ENCODE data around the gene PIMREG.
A peak's percentile ranks its signal among the peaks of the same experiment; 100 is the strongest.

PIMREG gene

DNA sequence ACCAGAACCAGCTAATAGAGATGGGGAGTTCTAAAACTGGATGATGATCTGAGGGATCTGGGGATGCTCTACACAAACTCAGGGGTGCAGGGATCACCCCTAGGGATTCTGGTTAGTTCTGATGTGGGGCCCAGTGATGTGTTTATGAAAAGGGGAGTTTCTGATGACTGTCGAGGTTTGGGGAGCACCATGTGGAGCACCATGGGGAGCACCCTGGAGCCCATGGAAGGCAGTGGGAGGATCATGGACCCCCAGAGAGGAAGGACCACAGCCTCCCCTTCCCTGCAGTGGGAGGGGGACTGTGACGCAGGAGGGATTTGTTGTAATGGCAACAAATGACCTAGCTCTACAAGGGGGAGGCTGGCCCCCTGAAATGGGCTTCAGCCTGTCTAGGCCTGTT, 18.4 kb downstream of the PIMREG start:
- DNase-seq = no peak

DNA sequence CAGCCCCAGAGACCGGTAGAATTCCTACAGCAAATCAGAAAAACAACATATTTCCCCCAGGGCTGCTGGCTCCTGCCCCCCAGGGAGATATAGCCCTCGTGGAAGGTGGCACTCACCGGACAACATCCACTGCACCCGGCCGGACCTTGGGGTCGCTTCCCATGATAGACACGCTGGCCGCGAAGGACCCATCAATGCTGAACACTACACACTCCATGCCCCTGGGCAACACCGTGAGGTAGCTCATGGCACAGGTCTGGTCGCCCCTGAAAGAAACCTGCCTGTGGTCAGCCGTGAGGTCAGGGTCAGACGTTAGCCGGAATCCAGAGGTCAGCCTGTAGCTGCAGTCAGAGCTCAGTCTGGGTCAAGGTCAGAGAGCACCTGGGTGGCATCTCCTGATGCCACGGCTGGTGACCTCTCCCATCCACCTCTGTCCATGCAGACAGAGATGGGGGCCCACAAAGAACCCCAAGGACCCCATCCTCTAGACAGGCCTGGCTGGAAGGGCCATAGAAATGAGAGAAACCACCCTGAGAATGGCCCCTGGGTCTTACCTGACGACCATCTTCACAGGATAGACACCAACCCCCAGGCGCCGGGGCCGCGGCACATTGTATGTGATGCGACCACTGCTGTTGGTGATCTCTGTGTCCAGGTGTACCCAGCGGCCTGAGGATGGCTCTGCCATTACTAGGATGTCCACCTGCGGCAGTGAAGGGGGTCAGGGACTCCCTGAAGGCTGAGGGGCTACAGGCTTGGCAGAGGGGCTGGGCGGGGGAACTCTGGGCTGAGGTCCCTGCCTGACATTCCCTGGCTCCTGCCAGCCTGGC, 19.6 kb downstream of the PIMREG start:
- no peak for DNase-seq

DNA sequence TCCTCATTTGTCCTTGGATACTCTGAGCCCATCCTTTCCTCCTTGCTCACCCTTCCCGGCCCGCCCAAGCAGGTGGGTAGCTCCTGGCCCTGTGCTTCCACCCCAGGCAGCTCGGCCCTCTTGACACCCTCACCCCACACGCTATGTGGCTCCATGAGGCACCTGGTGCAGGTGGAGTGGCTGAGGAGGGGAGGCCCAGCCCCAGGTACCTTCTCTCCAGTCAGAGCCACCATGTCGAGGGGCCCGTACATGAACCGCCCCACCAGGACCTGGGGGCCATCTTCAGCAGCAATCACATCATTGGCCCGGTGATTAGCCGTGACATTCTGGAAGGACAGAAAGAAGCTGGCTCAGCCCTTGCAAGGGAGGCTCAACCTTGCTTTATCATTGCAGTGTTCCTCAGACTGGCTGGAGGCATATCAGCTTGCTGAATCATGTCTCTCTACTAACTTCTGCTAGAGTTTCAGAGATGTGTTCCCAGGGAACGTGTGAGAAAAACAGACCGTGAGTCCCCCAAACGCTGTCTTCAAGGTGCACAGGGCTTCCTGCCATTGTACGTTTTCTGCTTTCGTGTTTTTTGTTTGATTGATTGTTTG, 20.3 kb downstream of the PIMREG start:
- DNase-seq = no peak

DNA sequence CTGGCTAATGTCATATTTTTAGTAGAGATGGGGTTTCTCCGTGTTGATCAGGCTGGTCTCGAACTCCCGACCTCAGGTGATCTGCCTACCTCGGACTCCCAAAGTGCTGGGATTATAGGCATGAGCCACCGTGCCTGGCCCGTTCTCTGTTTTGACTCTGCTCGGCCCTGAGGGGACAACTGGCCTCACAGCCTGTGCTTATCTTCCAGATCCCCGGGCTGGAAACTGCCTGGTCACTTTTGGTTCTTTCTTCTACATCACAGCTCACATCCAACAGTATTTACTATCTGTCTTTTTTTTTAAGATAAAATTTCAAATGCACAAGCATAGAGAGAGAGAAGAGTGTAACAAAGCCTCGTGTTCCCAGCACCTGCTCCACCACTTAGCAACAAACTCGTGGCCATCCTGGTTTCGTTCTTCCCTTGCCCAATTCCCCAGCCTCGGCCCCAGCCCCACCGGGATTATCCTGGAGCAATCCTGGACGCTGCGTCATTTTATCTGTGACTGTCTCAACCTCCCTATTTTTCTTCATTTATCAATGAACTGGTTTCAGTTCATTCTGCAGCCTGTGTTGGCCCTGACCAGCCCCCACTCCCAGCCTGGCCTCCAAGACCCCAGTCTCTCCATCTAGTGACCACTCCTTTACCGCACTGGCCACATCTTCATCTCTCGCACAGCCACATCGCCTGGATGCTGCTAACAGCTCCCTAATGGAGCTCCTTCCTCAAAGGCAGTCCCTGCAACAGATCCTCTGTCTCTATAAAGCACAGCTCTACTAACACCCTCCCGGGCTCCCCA, 21.1 kb downstream of the PIMREG start:
- no peak for DNase-seq

DNA sequence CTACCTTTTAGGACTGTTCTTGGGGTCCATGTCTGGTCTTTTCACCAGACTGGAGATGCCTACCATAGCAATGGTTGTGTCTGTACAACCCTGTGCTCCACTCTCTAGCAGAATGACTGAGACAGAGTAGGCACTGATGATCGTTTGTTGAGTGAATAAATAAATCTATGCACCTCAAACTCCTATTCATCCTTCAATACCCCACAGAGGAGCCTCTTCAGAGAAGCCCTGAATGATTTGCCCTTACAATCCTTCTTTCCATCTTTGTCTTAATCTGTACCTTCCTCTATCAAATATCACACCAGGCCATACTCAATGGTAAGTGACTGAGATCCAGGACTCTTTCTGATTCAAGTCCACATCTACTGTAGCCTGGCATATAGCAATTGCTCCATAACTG, 23.3 kb downstream of the PIMREG start:
- no peak for DNase-seq

DNA sequence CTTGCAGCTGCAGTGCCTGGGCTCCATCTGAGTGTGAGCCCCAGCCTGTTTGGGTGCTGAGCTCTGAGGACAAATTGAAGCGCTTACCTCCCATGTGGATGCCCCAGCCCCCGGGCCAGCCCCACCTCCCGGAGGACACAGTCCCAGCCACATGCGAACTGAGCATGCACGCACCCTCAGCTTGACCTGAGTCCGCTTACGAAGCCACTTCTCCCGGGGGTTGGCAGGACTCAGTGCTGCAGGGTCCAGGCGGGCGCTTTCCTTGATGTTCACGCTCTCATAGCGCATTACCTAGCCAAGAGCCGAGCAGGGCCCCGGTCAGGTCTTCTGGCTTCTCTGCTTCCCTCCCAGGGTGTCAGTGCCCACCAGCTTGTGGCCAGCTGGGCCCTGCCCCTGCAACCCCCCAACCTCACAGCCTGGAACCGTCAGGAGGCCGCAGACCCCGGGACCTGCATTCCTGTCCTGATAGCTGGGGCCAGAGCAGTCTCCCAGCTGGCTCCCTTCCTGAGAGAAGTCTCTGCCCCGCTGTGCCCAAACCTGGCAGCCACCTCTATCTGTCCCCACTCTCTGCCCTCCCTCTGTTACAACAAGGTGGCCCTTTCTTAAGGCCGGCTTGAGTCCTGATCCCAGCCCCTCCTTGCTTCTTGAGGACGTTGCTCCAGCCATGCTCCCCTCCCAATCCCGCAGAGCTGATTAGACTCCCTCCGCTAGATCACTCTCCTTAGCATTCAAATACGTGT, 24.0 kb downstream of the PIMREG start:
- no peak for DNase-seq

DNA sequence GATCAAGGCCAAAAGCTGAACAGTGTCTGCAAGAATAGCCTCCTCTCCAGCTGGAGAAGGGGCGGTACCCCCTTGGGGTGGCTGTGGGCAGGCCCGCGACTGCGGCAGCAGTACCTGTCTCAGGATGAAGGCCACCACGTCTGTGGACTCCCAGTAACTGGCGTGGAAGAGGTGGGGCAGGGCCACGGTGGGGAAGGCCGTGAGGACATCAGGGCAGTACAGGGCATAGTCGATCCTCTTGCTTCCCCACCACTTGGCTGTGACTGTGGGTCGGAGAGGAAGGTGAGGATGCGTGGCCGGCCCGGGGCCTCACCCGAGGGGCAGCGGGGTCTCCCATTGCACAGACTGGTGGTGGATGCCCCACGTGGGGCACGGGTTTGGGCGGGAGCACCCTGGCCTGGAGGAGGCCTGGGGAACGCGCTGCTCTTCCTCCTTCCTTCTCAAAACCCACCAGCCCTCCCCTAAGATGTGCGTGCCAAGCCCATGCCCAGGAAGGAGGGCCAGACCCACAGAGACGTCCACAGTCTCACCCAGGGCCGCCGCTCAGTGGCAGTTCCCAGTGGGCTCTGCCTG, 26.0 kb downstream of the PIMREG start:
- DNase-seq = no peak

DNA sequence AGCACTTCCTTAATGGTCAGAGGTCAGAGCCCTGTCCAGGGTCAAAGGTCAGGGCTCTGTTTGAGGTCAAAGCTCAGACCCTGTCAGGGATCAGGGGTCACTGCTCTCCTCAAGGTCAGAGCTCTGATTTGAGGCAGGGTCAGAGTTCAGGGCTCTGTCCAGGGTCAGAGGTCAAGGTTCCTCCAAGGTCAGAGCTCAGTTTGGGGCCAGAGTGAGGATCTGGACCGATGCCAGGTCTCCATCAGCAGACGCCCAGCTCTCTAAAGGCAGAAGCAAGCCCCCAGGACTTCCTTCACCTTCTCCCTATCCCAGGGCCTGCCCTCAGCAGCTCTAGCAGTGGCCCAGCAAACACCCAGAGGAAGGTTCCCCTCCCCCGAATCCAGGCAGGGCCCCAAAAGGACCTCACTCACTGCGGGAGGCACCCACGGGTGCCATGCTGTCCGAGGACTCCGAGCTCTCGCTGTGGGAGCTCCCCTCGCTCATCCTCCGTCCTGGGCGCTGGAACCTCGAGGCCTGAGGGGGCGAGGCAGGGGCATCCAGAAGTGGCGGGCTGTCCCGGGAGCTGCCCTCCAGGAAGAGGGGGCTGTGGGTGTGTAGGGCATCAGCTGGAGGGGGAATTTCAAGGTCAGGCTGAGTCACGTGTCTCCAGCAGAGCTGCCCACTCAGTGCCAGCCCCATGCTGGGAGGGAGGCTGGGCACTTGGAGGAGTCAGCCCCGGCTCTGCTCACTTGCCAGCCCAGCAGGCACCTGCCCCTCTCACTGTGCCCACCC, 26.7 kb downstream of the PIMREG start:
- no peak for DNase-seq

DNA sequence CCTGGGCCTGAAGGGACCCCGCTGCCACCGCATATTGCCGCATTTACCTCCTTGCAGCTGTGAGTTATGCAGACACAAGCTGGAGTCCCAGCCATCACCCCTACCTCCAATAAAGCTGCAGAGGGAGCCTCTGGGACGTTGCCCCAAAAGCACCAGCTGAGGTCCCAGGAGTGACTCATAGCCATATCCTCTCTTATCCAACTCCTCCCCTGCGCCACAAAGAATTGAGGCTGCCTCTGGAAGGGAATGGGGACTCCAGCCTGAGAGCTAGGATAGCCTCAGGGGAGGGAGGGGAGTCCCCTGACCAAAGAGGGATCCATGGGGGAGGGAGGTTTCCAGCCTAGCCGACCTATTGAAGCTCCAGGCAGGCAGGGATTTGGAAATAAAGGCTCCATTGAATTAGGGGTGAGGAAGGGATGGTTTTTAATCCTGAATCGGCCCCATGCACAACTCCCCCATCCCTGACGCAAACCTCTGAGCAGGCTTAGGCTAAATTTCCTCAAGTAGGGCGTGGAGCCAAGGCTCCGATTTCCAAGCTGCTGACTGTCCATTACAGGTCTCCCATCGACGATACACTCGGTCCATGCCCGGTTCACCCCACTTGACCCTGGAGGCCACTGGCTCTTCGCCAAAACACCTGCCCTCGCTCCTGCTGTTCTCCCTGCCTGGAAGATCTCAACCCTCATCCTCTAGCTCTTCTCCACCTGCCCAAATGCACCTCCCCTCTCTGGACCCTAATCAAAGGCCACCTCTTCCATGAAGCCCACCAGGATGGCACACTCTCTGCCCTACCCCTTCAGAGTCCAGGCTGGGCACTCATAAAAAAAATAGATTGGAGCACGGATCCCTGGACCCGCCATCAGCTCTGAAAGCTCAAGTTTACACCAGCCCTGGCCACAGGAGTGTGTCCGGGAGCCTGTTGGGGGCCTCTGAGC, 27.5 kb downstream of the PIMREG start:
- DNase-seq = peak; percentile 55

DNA sequence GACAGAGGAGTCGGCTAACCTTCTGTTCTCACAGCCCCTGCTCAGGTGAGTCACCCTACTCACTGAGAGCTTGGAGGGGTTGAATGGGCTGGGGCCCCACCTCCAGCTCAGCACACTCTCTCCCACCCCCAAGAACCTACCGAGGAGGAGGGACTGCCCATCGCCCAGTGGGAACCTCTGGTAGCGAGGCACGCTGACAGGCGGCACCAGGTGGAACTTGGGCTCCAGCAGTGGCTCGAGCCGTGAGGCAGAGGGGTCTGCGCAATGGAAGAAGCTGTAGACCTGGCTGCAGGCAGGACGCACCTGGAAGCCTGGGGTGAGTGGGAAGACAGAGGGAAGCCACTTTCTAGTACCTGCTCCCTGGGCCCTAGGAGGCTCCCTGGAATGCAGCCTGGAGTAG, 28.3 kb downstream of the PIMREG start:
- no peak for DNase-seq

DNA sequence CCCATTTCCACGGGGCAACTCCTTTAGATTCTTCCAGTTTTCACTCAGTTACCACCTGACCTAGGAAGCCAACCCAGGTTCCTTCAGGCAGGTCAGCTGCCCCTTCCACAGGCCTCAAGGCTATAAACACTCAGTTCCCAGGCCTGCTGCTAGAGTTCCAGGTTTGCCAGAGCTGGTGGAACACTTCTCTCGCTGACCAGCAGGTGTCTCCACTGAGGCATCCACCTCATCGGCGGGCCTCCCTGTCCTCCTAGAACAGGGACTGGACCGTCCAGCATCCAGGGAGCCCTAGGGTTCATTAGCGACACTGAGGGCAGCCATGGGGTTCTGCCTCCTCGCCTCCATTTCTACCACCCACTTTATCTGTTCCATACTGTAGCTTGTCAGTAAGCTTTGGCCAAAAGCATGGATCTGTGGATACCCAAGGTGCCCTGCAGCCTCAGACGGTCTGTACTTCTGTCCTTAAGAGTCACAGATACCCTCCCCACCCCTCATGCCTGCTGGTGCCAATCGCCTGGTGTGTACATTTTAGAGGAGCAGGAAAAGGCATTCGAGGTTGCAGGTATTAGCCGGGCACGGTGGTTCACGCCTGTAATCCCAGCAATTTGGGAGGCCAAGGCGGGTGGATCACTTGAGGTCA, 29.0 kb downstream of the PIMREG start:
- peak; percentile 62 for DNase-seq

DNA sequence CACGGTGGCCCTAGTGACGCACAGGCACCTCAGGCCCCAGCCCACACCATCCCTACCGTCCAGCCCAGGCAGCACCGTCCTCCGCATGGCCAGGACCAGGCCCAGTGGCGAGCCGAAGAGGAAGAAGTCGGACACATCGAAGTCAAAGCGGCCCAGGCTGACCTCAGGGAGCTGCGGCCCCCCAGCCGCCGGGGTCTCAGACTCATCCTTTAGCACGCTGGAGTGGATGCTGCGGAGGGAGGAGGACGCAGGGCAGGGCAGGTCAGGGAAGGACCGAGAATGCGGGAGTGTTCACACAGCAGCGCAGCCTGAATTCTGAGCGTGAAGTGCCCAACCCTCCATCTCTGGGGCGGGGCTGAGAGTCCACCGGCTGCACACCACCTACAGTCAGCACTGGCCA, 30.1 kb downstream of the PIMREG start:
- DNase-seq = no peak

DNA sequence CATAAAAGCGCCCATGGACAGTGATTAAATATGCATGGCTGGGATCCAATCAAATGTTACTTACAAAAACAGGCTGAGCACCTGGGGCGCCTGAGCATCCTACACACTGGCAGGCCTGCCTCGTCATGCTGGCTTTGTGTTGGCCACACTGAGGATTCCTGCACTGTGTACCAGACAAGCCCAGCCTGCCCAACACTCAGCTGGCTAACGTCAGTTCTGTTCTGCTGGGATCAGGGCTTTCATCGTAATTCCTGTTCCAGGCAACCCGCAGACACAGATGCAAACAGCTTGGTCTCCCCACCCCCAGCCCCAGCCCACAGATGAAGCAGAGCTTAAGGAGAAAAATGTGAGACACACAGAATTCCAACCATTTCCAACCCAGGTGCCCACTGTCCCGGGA, 30.7 kb downstream of the PIMREG start:
- DNase-seq = peak; percentile 21

DNA sequence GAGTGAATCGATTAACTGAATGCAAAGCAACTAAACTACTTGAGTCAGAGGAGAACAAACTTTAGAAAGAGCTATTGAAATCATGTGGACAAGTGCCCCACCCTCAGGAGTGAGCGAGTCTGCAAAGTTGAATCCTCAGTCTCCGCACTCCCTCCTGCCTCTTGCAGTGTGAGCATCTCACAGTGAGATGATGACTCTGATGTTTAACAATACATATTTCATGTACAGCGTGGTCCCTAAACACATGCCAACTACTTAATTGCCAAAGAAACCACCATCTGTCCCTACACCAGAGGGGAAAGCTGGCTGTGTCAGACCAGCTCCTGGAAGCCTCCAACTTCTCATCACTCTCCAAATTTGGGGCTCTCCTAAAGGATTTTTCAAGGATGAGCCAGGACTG, 31.2 kb downstream of the PIMREG start:
- no peak for DNase-seq

DNA sequence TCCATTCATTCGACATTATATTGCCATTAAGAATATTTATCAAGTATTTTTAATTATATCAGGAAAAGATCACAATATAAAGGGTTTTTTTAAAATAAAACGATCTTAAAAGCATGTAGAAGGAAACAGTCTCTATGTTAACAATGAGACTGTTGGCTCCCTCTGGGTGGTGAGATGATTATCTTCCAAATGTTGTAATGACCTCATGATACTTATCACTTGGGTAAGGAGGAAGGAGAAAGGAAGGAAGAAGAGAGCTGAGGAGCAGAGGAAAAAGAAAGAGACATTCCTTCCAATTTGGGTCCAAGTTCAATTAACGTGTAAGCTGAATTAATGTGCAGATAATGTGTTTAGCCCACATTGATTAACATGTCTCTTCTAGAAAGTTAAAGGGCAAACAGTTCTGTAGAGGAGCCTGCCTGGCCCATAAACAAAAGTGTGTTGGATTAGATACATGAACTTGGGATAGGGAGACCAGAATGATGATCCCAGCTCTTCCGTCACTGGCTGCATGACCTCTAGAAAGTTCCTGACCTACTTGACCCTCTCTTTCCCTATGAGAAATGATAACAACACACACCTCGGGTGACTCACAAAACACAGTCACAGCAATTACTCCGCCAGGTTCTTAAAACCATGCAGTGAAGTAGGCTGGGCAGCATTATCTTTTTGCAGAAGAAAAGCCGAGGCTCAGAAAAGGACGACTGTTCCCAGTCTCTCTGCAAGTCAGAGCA, 32.0 kb downstream of the PIMREG start:
- DNase-seq = no peak

DNA sequence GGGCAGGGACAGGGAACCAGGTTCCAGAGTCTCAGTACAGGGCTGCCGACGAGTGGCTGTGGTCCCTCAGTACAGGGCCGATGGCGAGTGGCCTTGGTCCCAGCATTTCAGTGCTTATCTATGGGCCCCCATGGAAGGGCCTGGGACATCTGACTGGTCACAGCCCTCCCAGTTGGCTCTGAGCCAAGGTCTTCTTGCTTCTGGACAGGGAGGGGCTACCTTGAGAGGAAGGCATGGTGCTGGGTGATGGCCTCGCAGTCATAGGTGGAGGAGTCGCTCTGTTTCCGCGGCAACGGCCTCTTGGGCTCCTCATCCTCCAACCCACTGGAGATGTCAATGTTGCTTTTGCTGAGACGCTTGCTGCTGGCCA, 32.5 kb downstream of the PIMREG start:
- DNase-seq = no peak

DNA sequence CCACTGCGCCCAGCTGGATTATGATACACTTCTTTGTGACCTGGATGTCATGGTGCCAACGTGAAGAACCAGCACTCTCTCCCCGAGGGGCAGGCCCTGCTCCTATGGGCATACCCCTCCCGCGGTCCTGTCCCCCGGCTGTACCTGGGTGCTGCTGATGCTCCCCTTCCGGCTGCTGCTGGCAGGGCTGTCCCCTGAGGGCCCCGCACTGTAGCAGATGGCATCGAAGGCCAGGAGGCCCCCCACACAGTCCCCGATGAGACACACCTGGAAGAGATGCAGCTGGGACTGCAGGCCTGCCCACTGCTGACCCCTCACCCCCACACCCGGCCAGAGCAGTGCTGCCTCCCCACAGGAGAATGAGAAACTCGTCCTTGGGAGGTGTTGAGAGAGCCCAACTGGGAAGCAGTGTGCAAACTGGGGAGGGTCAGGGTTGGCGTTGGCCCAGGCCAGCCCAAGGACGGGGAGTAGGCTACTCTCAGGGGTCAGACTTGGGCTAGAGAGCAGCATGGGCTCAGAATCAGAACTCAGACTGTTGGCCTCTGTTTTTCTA, 33.7 kb downstream of the PIMREG start:
- no peak for DNase-seq

DNA sequence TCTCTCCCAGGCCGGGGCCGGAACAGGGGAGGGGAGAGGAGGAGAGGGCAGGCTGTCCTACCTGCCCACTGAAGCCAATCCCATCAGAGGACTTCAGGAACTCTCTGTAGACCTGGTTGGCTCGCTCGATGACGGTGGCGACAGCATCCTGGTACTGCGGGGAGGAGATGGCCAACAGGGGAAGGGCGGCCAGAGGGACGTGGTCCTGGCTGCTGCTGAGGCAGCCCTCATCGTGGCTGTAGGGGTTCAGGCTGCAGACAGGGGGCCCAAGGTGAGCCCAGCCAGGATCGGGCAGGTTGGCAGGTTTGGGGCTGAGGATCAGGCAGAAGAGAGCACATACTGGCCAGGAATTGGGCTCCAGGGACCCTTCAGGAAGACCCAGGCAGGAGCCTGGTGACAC, 34.2 kb downstream of the PIMREG start:
- no peak for DNase-seq

DNA sequence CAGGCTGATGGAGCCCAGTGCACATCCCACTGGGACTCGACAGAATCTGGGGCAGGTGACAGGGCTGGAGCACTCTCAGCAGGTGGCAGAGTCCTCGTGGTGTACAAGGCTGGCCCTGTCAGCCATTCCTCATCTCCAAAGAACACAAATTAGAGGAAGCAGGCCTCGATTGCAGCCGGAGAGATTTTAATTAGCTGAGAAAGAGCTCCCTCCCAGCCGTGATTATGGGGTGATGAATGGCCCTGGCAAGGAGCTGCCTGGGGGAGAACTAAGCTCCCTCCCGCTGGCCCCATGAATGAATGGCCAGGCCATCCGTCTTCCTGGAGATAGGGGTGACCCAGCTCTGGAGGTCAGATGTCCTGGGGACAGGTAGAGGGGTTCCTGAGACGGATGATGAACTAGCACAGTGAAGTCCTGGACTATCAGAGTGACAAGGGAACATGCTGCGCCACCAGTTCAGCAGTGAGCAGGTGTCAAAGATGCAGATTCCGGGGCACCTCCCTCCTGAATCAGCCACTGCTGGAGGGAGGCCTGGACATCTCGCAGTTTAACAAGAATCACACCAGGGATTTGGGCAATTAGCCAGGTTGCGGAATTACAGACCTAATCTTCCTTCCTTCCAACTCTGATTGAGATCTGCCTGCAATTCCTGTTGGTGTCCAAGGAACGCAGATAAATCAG, 35.5 kb downstream of the PIMREG start:
- peak; percentile 18 for DNase-seq
